Measurements from ENCODE around the gene NPHS1. TPM values are rescaled to one million over a fixed set of nuclear protein-coding genes. Genes with fewer than 3 reads are reported as not detected.

NPHS1 gene
- polyA plus RNA-seq, 1 donor from 2014 or later, result 0.05 TPM

- no peak overlapping the region for H3K27ac ChIP-seq (ENCODE audit: low read length)
- no peak overlapping the region for H3K4me2 ChIP-seq (ENCODE audit: low read length)
- H3K9me3 ChIP-seq (ENCODE audit: low read length), result no peaks in the 10 kb centered on the region
- no peak overlapping the region for H2AFZ ChIP-seq (ENCODE audit: low read depth, low read length)
- H3K9me2 ChIP-seq (ENCODE audit: insufficient read depth, low read length), result no peaks in the 10 kb centered on the region
- H3K4me3 ChIP-seq (ENCODE audit: low read length), result no peak overlapping the region
- H3K79me2 ChIP-seq (replicated peaks; ENCODE audit: insufficient read depth, low read length), result no peaks in the 10 kb centered on the region
- no peaks in the 10 kb centered on the region for H3K27me3 ChIP-seq (ENCODE audit: insufficient read depth, low read depth, low read length)
- no peaks in the 10 kb centered on the region for H4K20me1 ChIP-seq (ENCODE audit: insufficient read depth)
- H3F3A ChIP-seq (ENCODE audit: insufficient read depth, low read length, poor library complexity, severe bottlenecking), result no peaks in the 10 kb centered on the region
- TF ChIP-seq RAD21 (conservative IDR thresholded peaks at IDR 0.05) (no peak), POLR2AphosphoS5 (IDR thresholded peaks at IDR 0.05) (no peak), CTCF (IDR thresholded peaks at IDR 0.05; ENCODE audit: poor library complexity, severe bottlenecking) (no peak), TAF1 (IDR thresholded peaks at IDR 0.05; ENCODE audit: low read depth) (no peak), EZH2 (IDR thresholded peaks at IDR 0.05; ENCODE audit: borderline replicate concordance, insufficient read depth, low read length, poor library complexity, severe bottlenecking) (no peak), REST (IDR thresholded peaks at IDR 0.05; ENCODE audit: borderline replicate concordance) (no peak), MXI1 (conservative IDR thresholded peaks at IDR 0.05; ENCODE audit: poor library complexity, severe bottlenecking) (no peak), EP300 (conservative IDR thresholded peaks at IDR 0.05; ENCODE audit: poor library complexity, severe bottlenecking) (no peak), SMC3 (conservative IDR thresholded peaks at IDR 0.05; ENCODE audit: poor library complexity) (no peak)
- no peaks in the 10 kb centered on the region for H3K36me3 ChIP-seq (ENCODE audit: insufficient read depth, low read length)
- no peak overlapping the region for H3K9ac ChIP-seq (ENCODE audit: low read length)
Observed at GRCh38 chr19:35783469-35784434, 68.6 kb downstream of the NPHS1 start.

GRCh38 chr19:35782589-35782988, 69.7 kb downstream of the NPHS1 start:
- H3K36me3 ChIP-seq (ENCODE audit: insufficient read depth, low read length), result no peaks in the 10 kb centered on the region
- H2AFZ ChIP-seq (ENCODE audit: low read depth, low read length), result no peak overlapping the region
- no peak overlapping the region for H3K4me2 ChIP-seq (ENCODE audit: low read length)
- H3K27ac ChIP-seq (ENCODE audit: low read length), result no peak overlapping the region
- no peak for TF ChIP-seq POLR2AphosphoS5 (IDR thresholded peaks at IDR 0.05)
- TF ChIP-seq REST (IDR thresholded peaks at IDR 0.05; ENCODE audit: borderline replicate concordance), result no peak
- TF ChIP-seq CTCF (IDR thresholded peaks at IDR 0.05; ENCODE audit: poor library complexity, severe bottlenecking), result no peak
- TF ChIP-seq RAD21 (conservative IDR thresholded peaks at IDR 0.05), result no peak
- no peak for TF ChIP-seq MXI1 (conservative IDR thresholded peaks at IDR 0.05; ENCODE audit: poor library complexity, severe bottlenecking)
- no peak for TF ChIP-seq EZH2 (IDR thresholded peaks at IDR 0.05; ENCODE audit: borderline replicate concordance, insufficient read depth, low read length, poor library complexity, severe bottlenecking)
- TF ChIP-seq TAF1 (IDR thresholded peaks at IDR 0.05; ENCODE audit: low read depth), result no peak
- no peak overlapping the region for H3K4me3 ChIP-seq (ENCODE audit: low read length)
- H3K79me2 ChIP-seq (replicated peaks; ENCODE audit: insufficient read depth, low read length), result peaks cover 6% of the 10 kb centered on the region
- H3K27me3 ChIP-seq (ENCODE audit: insufficient read depth, low read depth, low read length), result no peaks in the 10 kb centered on the region
- H4K20me1 ChIP-seq (ENCODE audit: insufficient read depth), result no peaks in the 10 kb centered on the region
- H3K9ac ChIP-seq (ENCODE audit: low read length), result no peak overlapping the region
- no peaks in the 10 kb centered on the region for H3F3A ChIP-seq (ENCODE audit: insufficient read depth, low read length, poor library complexity, severe bottlenecking)
- H3K9me2 ChIP-seq (ENCODE audit: insufficient read depth, low read length), result no peaks in the 10 kb centered on the region
- H3K9me3 ChIP-seq (ENCODE audit: low read length), result no peaks in the 10 kb centered on the region

Data from neural cell (in vitro differentiated cells).